ENCODE results near the gene GNAQ.

The GNAQ gene

GRCh38 chr9:77677397-77677796 is 354.2 kb downstream of the GNAQ start:
- no peak overlapping the region for H3K27ac ChIP-seq
- TF ChIP-seq, protein P1, sequence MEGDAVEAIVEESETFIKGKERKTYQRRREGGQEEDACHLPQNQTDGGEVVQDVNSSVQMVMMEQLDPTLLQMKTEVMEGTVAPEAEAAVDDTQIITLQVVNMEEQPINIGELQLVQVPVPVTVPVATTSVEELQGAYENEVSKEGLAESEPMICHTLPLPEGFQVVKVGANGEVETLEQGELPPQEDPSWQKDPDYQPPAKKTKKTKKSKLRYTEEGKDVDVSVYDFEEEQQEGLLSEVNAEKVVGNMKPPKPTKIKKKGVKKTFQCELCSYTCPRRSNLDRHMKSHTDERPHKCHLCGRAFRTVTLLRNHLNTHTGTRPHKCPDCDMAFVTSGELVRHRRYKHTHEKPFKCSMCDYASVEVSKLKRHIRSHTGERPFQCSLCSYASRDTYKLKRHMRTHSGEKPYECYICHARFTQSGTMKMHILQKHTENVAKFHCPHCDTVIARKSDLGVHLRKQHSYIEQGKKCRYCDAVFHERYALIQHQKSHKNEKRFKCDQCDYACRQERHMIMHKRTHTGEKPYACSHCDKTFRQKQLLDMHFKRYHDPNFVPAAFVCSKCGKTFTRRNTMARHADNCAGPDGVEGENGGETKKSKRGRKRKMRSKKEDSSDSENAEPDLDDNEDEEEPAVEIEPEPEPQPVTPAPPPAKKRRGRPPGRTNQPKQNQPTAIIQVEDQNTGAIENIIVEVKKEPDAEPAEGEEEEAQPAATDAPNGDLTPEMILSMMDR (IDR thresholded peaks at IDR 0.05) = no peak
- TF ChIP-seq ZFX (IDR thresholded peaks at IDR 0.05; ENCODE audit: borderline replicate concordance) = no peak

DNA sequence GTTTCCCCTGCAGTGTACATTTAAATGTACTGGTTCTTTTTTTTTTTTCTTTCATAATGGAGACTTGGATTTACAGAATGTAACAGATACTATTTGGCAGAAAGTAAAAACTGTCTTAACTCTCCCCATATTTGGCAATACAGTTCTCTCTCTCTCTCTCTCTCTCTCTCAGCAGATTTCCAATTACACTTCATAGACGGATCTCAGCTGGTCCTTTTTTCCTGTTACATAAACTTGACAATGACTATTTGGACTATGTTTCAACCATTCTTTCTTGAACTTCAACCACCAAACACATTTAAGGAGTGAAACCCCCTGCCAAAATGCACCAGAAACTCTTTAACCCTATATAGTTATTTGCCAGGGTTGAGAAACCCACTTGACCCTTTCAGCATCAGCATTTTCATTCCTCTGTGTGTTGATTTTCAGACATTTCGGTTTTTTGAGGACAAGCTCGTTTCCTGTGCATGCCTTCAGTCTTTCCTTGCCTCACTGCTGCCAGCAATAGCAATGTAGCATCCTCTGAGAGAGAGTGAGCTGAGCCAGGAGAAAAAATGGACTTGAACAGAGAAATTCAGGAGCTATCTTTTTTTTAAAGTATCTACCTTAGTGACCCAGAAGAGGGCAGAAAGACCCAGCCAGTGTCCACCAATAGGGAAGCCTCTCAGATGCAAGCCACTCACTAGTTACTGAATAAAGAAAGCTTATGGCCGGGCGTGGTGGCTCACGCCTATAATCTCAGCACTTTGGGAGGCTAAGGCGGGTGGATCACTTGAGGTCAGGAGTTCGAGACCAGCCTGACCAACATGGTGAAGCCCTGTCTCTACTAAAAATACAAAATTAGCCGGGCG is 357.4 kb downstream of the GNAQ start:
- H3K27ac ChIP-seq = no peak overlapping the region
- TF ChIP-seq, protein P1 (IDR thresholded peaks at IDR 0.05) = no peak
- no peak for TF ChIP-seq ZFX (IDR thresholded peaks at IDR 0.05; ENCODE audit: borderline replicate concordance)

DNA sequence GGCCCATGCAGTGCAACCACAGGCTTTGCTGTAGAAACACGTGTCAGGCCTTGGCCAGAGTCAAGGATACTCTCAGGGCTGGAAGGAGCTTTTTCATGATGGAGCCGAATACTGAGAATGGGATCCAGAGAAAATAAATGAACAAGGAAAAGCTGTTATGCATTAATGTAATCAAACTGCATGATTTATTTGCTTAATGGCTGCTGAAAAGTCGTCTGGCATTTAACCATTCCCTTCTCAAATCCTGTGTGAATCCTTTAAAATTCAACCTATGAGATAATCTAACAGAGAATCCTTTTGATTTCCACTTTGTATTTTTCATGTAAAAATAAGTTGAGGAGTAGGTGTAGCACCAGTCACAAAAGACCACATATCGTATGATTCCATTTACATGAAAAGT is 359.4 kb downstream of the GNAQ start:
- H3K27ac ChIP-seq = no peak overlapping the region
- TF ChIP-seq, protein P1 (IDR thresholded peaks at IDR 0.05) = no peak
- TF ChIP-seq ZFX (IDR thresholded peaks at IDR 0.05; ENCODE audit: borderline replicate concordance) = no peak

DNA sequence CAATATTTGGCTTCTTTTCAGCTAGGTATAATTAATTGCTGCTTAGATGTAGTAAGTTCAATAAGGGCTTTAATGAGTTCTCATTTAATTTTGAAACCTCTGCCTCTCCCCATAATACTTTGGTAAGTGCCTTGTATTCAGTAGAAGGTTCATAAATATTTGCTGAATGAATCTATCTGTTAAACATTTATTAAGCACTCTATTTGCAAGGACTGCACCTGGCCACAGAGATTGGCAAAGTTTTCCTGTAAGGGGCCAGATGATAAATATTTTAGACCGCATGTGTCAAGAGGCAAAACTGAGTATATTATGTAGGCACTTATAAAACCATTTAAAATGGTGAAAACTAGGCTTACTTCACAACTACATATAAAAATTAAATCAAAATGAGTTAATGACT is 364.5 kb downstream of the GNAQ start:
- H3K27ac ChIP-seq = no peak overlapping the region
- no peak for TF ChIP-seq ZFX (IDR thresholded peaks at IDR 0.05; ENCODE audit: borderline replicate concordance)
- TF ChIP-seq, protein P1 (IDR thresholded peaks at IDR 0.05) = no peak

Measured in 22Rv1 (cell line).